Endodermal cell (in vitro differentiated cells): ENCODE data around the gene DYNC2LI1. TPM values are rescaled to one million over a fixed set of nuclear protein-coding genes. Genes with fewer than 3 reads are reported as not detected.

Experiments
- DNase-seq: peaks from one replicate; pipeline ENCODE4 v3.0.0-alpha.2; 2017
- H3K27ac ChIP-seq: 2 replicates; pipeline ENCODE4 v1.5.1; 2013; ENCODE audit warnings: mild to moderate bottlenecking, low read depth, low read length, moderate library complexity
- H3K27me3 ChIP-seq: 2 replicates; pipeline ENCODE4 v1.6.1; 2013; ENCODE audit warnings: mild to moderate bottlenecking, low read length, moderate library complexity; ENCODE audit not compliant: insufficient read depth, control insufficient read depth, poor library complexity, severe bottlenecking
- H3K36me3 ChIP-seq: 2 replicates; pipeline ENCODE4 v1.7.0; 2013; ENCODE audit warnings: mild to moderate bottlenecking, low read length, moderate library complexity; ENCODE audit not compliant: control insufficient read depth, insufficient read depth
- H3K4me1 ChIP-seq: one replicate; pipeline ENCODE4 v1.7.0; 2013; ENCODE audit warnings: low read length; ENCODE audit not compliant: control insufficient read depth, insufficient read depth
- H3K4me3 ChIP-seq: 2 replicates; pipeline ENCODE4 v1.5.1; 2013; ENCODE audit warnings: mild to moderate bottlenecking, low read length, moderate library complexity
- H3K9ac ChIP-seq: 2 replicates; pipeline ENCODE4 v1.6.1; 2013; ENCODE audit warnings: mild to moderate bottlenecking, low read length, moderate library complexity; ENCODE audit not compliant: poor library complexity, severe bottlenecking; ENCODE audit errors: extremely low read depth
- H3K9me3 ChIP-seq: 2 replicates; pipeline ENCODE4 v1.6.1; 2013; ENCODE audit warnings: mild to moderate bottlenecking, low read length, moderate library complexity; ENCODE audit not compliant: control insufficient read depth
- H3K27ac Mint-ChIP-seq: 2 replicates; pipeline ENCODE4 v1.8.0; 2020; ENCODE audit warnings: mixed read lengths
- H3K27me3 Mint-ChIP-seq: 2 replicates; pipeline ENCODE4 v1.8.0; 2021; ENCODE audit warnings: mild to moderate bottlenecking, mixed read lengths; ENCODE audit not compliant: insufficient read depth
- H3K36me3 Mint-ChIP-seq: 2 replicates; pipeline ENCODE4 v1.8.0; 2020; ENCODE audit warnings: low read depth, mixed read lengths
- H3K4me1 Mint-ChIP-seq: 2 replicates; pipeline ENCODE4 v1.8.0; 2020; ENCODE audit warnings: mixed read lengths
- H3K4me3 Mint-ChIP-seq: 2 replicates; pipeline ENCODE4 v1.8.0; 2020; ENCODE audit warnings: mild to moderate bottlenecking, moderate library complexity, mixed read lengths
- H3K9me3 Mint-ChIP-seq: 2 replicates; pipeline ENCODE4 v1.8.0; 2020; ENCODE audit warnings: mild to moderate bottlenecking, mixed read lengths
- WGBS, 2 experiments: methylation state at CpG; one replicate each; pipeline versions ENCODE4 v1.1.5 to v1.1.7; 2013; ENCODE audit warnings: missing lambda C conversion rate in 2 of 2, mixed read lengths in 1 of 2; ENCODE audit not compliant: insufficient coverage in 1 of 2, insufficient read length in 1 of 2; 5-methylcytosine and 5-hydroxymethylcytosine counted together
- total RNA-seq, 2 donors: library from RNA; stranded (reverse); fragmentation: NEBNext Ultra II Directional in 1 of 2; extraction: Animal tissue kit (Norgen Biotek cat#: 25700) in 1 of 2; gene quantifications; 2 replicates in 1 of 2; 3 replicates in 1 of 2; pipeline ENCODE4 v1.2.1, GENCODE V29; 2021
- TF ChIP-seq, protein P1 (sequence below): fragments of 200-600 bp; sonication (generic); conservative IDR thresholded peaks from 2 replicates; pipeline ENCODE4 v1.5.0; 2021; ENCODE audit warnings: antibody characterized with exemption, mild to moderate bottlenecking

The DYNC2LI1 gene
- total RNA-seq, 2 donors from 2014 or later: 17.1 to 39.7 TPM

GRCh38 chr2:43814711-43815110 is 40.9 kb downstream of the DYNC2LI1 start:
- no peaks in the 10 kb centered on the region for H3K27me3 Mint-ChIP-seq
- TF ChIP-seq, protein P1, sequence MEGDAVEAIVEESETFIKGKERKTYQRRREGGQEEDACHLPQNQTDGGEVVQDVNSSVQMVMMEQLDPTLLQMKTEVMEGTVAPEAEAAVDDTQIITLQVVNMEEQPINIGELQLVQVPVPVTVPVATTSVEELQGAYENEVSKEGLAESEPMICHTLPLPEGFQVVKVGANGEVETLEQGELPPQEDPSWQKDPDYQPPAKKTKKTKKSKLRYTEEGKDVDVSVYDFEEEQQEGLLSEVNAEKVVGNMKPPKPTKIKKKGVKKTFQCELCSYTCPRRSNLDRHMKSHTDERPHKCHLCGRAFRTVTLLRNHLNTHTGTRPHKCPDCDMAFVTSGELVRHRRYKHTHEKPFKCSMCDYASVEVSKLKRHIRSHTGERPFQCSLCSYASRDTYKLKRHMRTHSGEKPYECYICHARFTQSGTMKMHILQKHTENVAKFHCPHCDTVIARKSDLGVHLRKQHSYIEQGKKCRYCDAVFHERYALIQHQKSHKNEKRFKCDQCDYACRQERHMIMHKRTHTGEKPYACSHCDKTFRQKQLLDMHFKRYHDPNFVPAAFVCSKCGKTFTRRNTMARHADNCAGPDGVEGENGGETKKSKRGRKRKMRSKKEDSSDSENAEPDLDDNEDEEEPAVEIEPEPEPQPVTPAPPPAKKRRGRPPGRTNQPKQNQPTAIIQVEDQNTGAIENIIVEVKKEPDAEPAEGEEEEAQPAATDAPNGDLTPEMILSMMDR: no peak
- Histone ChIP-seq H3K36me3 (no peaks in the 10 kb centered on the region), H3K4me3 (no peak overlapping the region), H3K27ac (no peak overlapping the region), H3K4me1 (no peaks in the 10 kb centered on the region), H3K9me3 (no peaks in the 10 kb centered on the region), H3K9ac (no peak overlapping the region), H3K27me3 (no peaks in the 10 kb centered on the region)
- H3K36me3 Mint-ChIP-seq: no peaks in the 10 kb centered on the region
- no peaks in the 10 kb centered on the region for H3K4me1 Mint-ChIP-seq
- 95% methylated on average over 2 of the region's 3 CpGs; no CpG with 5 or more reads in 1 of the 2 experiments for WGBS, 2 experiments
- no peaks in the 10 kb centered on the region for H3K9me3 Mint-ChIP-seq
- H3K27ac Mint-ChIP-seq: no peak overlapping the region
- DNase-seq: no peak
- H3K4me3 Mint-ChIP-seq: no peak overlapping the region

- TF ChIP-seq, protein P1: no peak
- Histone ChIP-seq H3K4me1 (no peaks in the 10 kb centered on the region), H3K9me3 (no peaks in the 10 kb centered on the region), H3K36me3 (no peaks in the 10 kb centered on the region), H3K9ac (no peak overlapping the region), H3K27me3 (peaks cover 4% of the 10 kb centered on the region), H3K27ac (no peak overlapping the region), H3K4me3 (no peak overlapping the region)
- Mint-ChIP-seq H3K36me3 (no peaks in the 10 kb centered on the region), H3K4me3 (no peak overlapping the region), H3K4me1 (peaks cover 5% of the 10 kb centered on the region), H3K27me3 (peaks cover 2% of the 10 kb centered on the region), H3K9me3 (no peaks in the 10 kb centered on the region), H3K27ac (no peak overlapping the region)
- WGBS, 2 experiments: 91% methylated on average over 5 of the region's 5 CpGs; no CpG with 5 or more reads in 1 of the 2 experiments
- DNase-seq: no peak
Observed at GRCh38 chr2:43818761-43819160, 44.9 kb downstream of the DYNC2LI1 start.

DNA sequence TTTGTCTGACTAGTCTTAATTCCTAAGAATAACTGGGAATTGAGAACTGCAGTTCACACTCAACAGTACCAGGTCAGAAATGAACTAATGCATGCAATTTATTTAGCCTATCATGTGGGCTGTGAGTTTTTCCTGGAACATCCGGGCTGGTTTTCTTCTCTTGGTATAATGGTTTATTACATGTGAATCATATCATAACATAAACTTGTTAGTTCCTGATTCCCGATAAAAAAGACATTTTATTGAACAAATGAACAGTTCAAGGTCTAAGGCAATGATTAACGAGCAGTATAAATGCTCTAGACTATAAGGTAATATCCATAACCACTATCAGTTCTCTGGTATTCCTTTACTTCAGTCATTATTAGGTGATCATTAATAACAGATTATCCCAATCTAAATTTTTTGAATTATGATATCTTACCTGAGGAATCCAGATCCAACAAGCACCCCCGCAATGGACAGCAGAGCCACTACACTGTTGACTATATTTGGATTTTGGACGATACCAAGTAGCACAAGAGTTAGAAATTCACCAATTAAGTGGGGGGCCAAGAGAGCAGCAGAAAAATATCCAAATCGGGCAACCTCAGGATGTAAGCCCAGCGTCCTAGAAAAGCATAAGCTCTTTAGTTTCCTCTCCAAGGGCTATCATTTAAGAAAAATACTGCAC is 45.8 kb downstream of the DYNC2LI1 start:
- Histone ChIP-seq H3K27me3 (peaks cover 4% of the 10 kb centered on the region), H3K4me3 (no peak overlapping the region), H3K36me3 (no peaks in the 10 kb centered on the region), H3K9ac (no peak overlapping the region), H3K4me1 (no peaks in the 10 kb centered on the region), H3K9me3 (no peaks in the 10 kb centered on the region), H3K27ac (no peak overlapping the region)
- Mint-ChIP-seq H3K36me3 (no peaks in the 10 kb centered on the region), H3K4me1 (peaks cover 9% of the 10 kb centered on the region), H3K4me3 (no peak overlapping the region), H3K27ac (no peak overlapping the region), H3K27me3 (peaks cover 2% of the 10 kb centered on the region), H3K9me3 (no peaks in the 10 kb centered on the region)
- WGBS, 2 experiments: 94 to 97% methylated on average over 3 to 6 of the region's 7 CpGs
- TF ChIP-seq, protein P1: no peak
- no peak for DNase-seq
